ENCODE data around the gene ARHGAP24. TPM values are rescaled to one million over a fixed set of nuclear protein-coding genes. Genes with fewer than 3 reads are reported as not detected.

The ARHGAP24 gene
- total and polyA plus RNA-seq, 2 donors (not counting 1 experiment from before 2014, with no cell fraction given) = 15.9 to 40.5 TPM

DNA sequence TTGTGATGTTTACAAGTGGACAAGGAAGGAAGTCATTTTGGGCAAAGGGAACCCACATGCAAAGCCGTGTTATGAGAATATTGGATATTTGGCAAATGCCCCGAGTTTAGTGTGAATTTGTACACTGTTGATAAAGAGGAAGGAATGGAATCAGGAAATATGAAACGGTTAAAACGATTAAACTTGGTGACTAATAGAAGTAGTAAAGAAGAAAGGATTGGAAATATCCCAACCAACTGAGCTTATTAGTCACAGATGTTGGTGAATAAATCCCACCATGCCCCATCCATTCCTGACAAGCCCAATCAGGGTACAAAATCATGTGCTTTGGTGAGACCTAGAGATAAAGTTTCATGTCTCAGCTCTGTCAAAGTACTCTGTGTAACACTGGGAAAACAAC, 22.0 kb downstream of the ARHGAP24 start:
- Histone ChIP-seq H2AFZ (ENCODE audit: low read length) (no peak overlapping the region), H3K27ac (ENCODE audit: insufficient read depth, low read length) (no peak overlapping the region), H3K4me1 (ENCODE audit: control insufficient read depth, extremely low read depth, insufficient read depth, low read length) (peaks cover 19% of the 10 kb centered on the region), H3K36me3 (ENCODE audit: control insufficient read depth, insufficient read depth, low read length) (no peaks in the 10 kb centered on the region), H4K20me1 (ENCODE audit: control insufficient read depth, extremely low read depth, insufficient read depth, low read length) (no peaks in the 10 kb centered on the region), H3K9ac (ENCODE audit: insufficient read depth, low read length) (no peak overlapping the region), H3K79me2 (ENCODE audit: control insufficient read depth, insufficient read depth, low read length) (no peaks in the 10 kb centered on the region), H3K27me3 (ENCODE audit: control insufficient read depth, insufficient read depth, low read length) (no peaks in the 10 kb centered on the region), H3K4me2 (ENCODE audit: extremely low read depth, insufficient read depth, low read length) (peak overlapping the region; percentile 51), H3K9me3 (ENCODE audit: control insufficient read depth, insufficient read depth, low read depth, low read length) (no peaks in the 10 kb centered on the region), H3K4me3 (replicated peaks in 1 of 4; ENCODE audit: control extremely low read depth in 1 of 4, insufficient read depth in 1 of 4, low read depth in 3 of 4, low read length in 4 of 4) (no peak overlapping the region)
- TF ChIP-seq, protein P1, sequence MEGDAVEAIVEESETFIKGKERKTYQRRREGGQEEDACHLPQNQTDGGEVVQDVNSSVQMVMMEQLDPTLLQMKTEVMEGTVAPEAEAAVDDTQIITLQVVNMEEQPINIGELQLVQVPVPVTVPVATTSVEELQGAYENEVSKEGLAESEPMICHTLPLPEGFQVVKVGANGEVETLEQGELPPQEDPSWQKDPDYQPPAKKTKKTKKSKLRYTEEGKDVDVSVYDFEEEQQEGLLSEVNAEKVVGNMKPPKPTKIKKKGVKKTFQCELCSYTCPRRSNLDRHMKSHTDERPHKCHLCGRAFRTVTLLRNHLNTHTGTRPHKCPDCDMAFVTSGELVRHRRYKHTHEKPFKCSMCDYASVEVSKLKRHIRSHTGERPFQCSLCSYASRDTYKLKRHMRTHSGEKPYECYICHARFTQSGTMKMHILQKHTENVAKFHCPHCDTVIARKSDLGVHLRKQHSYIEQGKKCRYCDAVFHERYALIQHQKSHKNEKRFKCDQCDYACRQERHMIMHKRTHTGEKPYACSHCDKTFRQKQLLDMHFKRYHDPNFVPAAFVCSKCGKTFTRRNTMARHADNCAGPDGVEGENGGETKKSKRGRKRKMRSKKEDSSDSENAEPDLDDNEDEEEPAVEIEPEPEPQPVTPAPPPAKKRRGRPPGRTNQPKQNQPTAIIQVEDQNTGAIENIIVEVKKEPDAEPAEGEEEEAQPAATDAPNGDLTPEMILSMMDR (conservative IDR thresholded peaks at IDR 0.05 in 1 of 2, IDR thresholded peaks at IDR 0.05 in 1 of 2; ENCODE audit: low read depth in 1 of 2, low read length in 2 of 2) = no peak
- no peak for TF ChIP-seq EZH2 (IDR thresholded peaks at IDR 0.05; ENCODE audit: low read length, missing control alignments)
- DNase-seq (ENCODE audit: low read depth in 2 of 2) = peak; percentile 83 to 88

GRCh38 chr4:85498068-85498733, 23.3 kb downstream of the ARHGAP24 start:
- DNase-seq (ENCODE audit: low read depth in 2 of 2) = peak; percentile 74 to 77
- H3K4me3 ChIP-seq (replicated peaks in 1 of 4; ENCODE audit: control extremely low read depth in 1 of 4, insufficient read depth in 1 of 4, low read depth in 3 of 4, low read length in 4 of 4) = no peak overlapping the region
- H3K79me2 ChIP-seq (ENCODE audit: control insufficient read depth, insufficient read depth, low read length) = no peaks in the 10 kb centered on the region
- no peaks in the 10 kb centered on the region for H3K36me3 ChIP-seq (ENCODE audit: control insufficient read depth, insufficient read depth, low read length)
- H4K20me1 ChIP-seq (ENCODE audit: control insufficient read depth, extremely low read depth, insufficient read depth, low read length) = no peaks in the 10 kb centered on the region
- H3K9ac ChIP-seq (ENCODE audit: insufficient read depth, low read length) = no peak overlapping the region
- H3K4me2 ChIP-seq (ENCODE audit: extremely low read depth, insufficient read depth, low read length) = peak overlapping the region; percentile 40
- H3K27ac ChIP-seq (ENCODE audit: insufficient read depth, low read length) = peak overlapping the region; percentile 48
- H3K9me3 ChIP-seq (ENCODE audit: control insufficient read depth, insufficient read depth, low read depth, low read length) = no peaks in the 10 kb centered on the region
- peak overlapping the region; percentile 59 for H2AFZ ChIP-seq (ENCODE audit: low read length)
- no peaks in the 10 kb centered on the region for H3K27me3 ChIP-seq (ENCODE audit: control insufficient read depth, insufficient read depth, low read length)
- peaks cover 19% of the 10 kb centered on the region for H3K4me1 ChIP-seq (ENCODE audit: control insufficient read depth, extremely low read depth, insufficient read depth, low read length)
- no peak for TF ChIP-seq EZH2 (IDR thresholded peaks at IDR 0.05; ENCODE audit: low read length, missing control alignments)
- TF ChIP-seq, protein P1 (conservative IDR thresholded peaks at IDR 0.05 in 1 of 2, IDR thresholded peaks at IDR 0.05 in 1 of 2; ENCODE audit: low read depth in 1 of 2, low read length in 2 of 2) = no peak

DNA sequence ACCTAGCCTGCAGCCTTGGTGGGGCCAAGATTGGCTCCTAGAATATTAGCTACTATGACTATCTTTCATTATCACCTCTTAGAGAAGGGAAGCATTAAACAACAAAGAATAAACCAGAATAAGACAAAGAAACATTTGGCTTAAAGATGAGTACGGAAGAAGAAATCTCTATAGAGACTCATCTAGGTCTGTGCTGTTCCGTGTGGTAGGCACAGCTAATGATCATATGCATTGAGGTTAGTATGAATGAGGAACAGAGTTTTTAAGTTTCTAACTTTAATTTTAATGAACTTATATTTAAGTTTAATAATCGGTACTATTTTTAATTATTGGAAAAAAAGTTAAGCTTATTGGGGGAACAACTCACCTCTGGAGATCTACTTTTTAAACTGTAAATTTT, 24.6 kb downstream of the ARHGAP24 start:
- Histone ChIP-seq H3K4me2 (ENCODE audit: extremely low read depth, insufficient read depth, low read length) (no peak overlapping the region), H3K4me1 (ENCODE audit: control insufficient read depth, extremely low read depth, insufficient read depth, low read length) (peaks cover 19% of the 10 kb centered on the region), H3K4me3 (replicated peaks in 1 of 4; ENCODE audit: control extremely low read depth in 1 of 4, insufficient read depth in 1 of 4, low read depth in 3 of 4, low read length in 4 of 4) (no peak overlapping the region), H3K27me3 (ENCODE audit: control insufficient read depth, insufficient read depth, low read length) (no peaks in the 10 kb centered on the region), H3K36me3 (ENCODE audit: control insufficient read depth, insufficient read depth, low read length) (no peaks in the 10 kb centered on the region), H3K9ac (ENCODE audit: insufficient read depth, low read length) (no peak overlapping the region), H3K79me2 (ENCODE audit: control insufficient read depth, insufficient read depth, low read length) (no peaks in the 10 kb centered on the region), H2AFZ (ENCODE audit: low read length) (no peak overlapping the region), H3K27ac (ENCODE audit: insufficient read depth, low read length) (no peak overlapping the region), H4K20me1 (ENCODE audit: control insufficient read depth, extremely low read depth, insufficient read depth, low read length) (no peaks in the 10 kb centered on the region), H3K9me3 (ENCODE audit: control insufficient read depth, insufficient read depth, low read depth, low read length) (no peaks in the 10 kb centered on the region)
- DNase-seq (ENCODE audit: low read depth in 2 of 2) = no peak
- TF ChIP-seq, protein P1 (conservative IDR thresholded peaks at IDR 0.05 in 1 of 2, IDR thresholded peaks at IDR 0.05 in 1 of 2; ENCODE audit: low read depth in 1 of 2, low read length in 2 of 2) = no peak
- TF ChIP-seq EZH2 (IDR thresholded peaks at IDR 0.05; ENCODE audit: low read length, missing control alignments) = no peak
